ENCODE measurements around the gene DHRS11.

DHRS11 gene

GRCh38 chr17:36617773-36618172, 26.1 kb downstream of the DHRS11 start:
- Mint-ChIP-seq H3K27ac (no peak overlapping the region), H3K4me3 (no peak overlapping the region), H3K27me3 (no peaks in the 10 kb centered on the region), H3K9me3 (no peaks in the 10 kb centered on the region), H3K36me3 (no peaks in the 10 kb centered on the region), H3K4me1 (no peaks in the 10 kb centered on the region)

GRCh38 chr17:36623281-36623680, 31.6 kb downstream of the DHRS11 start:
- Mint-ChIP-seq H3K4me1 (no peaks in the 10 kb centered on the region), H3K36me3 (no peaks in the 10 kb centered on the region), H3K9me3 (no peaks in the 10 kb centered on the region), H3K4me3 (no peak overlapping the region), H3K27ac (no peak overlapping the region), H3K27me3 (no peaks in the 10 kb centered on the region)

DNA sequence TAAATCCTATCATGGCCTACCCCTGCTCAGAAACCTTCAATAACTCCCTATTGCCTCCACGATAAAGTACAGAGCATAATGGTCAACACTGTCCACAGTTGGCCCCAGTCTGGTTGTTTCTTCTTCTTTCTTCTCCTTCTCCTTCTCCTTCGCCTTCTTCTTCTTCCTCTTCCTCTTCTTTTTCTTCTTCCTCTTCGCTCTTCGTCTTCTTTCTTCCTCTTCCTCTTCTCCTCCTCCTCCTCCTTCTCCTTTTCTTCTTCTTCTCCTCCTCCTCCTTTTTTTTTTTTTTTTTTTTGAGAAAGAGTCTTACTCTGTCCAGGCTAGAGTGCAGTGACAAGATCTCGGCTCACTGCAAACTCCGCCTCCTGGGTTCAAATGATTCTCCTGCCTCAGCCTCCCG, 33.5 kb downstream of the DHRS11 start:
- Mint-ChIP-seq H3K36me3 (no peaks in the 10 kb centered on the region), H3K9me3 (no peaks in the 10 kb centered on the region), H3K27me3 (no peaks in the 10 kb centered on the region), H3K4me1 (no peaks in the 10 kb centered on the region), H3K4me3 (no peak overlapping the region), H3K27ac (no peak overlapping the region)

GRCh38 chr17:36627101-36627500, 35.4 kb downstream of the DHRS11 start:
- H3K9me3 Mint-ChIP-seq = no peaks in the 10 kb centered on the region
- no peaks in the 10 kb centered on the region for H3K36me3 Mint-ChIP-seq
- H3K4me1 Mint-ChIP-seq = no peaks in the 10 kb centered on the region
- H3K27me3 Mint-ChIP-seq = no peaks in the 10 kb centered on the region
- H3K4me3 Mint-ChIP-seq = no peak overlapping the region
- no peak overlapping the region for H3K27ac Mint-ChIP-seq

- H3K27ac Mint-ChIP-seq = peak overlapping the region; percentile 31
- H3K4me1 Mint-ChIP-seq = no peaks in the 10 kb centered on the region
- no peaks in the 10 kb centered on the region for H3K36me3 Mint-ChIP-seq
These were observed 36.9 kb downstream of the DHRS11 start for GRCh38 chr17:36628576-36628975.

DNA sequence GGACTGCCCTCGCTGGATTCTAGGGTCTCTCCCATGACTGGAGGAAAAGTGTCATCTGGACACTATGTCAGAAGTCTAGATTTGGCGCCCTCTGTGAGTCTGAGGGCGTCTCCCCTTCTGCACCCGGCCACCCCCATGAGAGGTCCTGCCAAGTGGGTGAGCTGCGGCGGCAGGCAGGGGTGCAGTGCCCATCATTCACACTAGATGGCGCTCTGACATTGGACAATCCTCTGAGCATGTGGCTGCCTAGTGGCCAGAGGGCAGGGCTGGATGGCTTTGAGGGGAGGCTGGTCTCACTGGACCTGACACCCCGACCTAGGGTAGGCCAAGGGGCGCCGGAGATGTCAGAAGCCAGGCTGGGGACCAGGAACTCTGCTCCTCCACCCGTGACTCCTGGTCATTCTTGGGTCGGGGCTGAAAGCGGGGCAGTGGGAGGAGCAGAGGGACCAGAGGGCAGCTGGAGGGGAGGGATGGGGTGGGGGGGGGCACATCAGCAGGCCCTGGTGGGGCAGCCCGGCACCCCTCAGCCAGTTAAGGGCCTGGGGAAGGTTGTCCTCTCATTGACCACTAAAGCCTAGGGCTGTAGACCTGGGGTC, 37.7 kb downstream of the DHRS11 start:
- Mint-ChIP-seq H3K4me3 (no peak overlapping the region), H3K36me3 (no peaks in the 10 kb centered on the region), H3K9me3 (no peaks in the 10 kb centered on the region), H3K27me3 (peaks cover 3% of the 10 kb centered on the region), H3K27ac (no peak overlapping the region), H3K4me1 (no peaks in the 10 kb centered on the region)

More at GRCh38 chr17:36628576-36628975, 36.9 kb downstream of the DHRS11 start:
- no peak overlapping the region for H3K4me3 Mint-ChIP-seq
- no peaks in the 10 kb centered on the region for H3K9me3 Mint-ChIP-seq
- H3K27me3 Mint-ChIP-seq = peaks cover 3% of the 10 kb centered on the region

DNA sequence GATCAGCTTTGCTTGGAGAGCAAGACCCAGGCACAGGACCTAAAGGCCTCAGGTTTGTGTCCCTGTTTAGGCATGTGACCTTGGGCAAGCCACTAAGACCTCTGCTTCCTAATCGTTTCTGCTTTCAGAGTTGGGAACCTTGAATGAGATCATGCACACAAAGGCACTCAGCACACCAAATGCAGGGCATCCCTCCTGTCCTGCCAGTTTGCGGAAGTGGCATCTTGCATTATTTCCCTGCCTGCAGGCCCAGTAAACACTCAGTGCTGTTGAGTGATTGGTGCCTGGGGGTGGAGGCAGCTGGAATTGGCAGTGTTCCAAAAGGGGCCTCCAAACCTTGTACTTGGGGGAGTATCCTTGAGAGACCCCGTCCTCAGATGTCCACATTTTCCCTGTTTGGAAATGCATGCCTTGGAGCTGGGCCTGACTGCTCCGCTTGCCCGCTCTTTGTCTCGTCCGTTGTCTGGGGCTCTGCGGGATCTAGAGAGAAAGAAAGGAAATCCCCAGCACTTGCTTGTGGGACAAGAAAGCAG, 38.4 kb downstream of the DHRS11 start:
- no peak overlapping the region for H3K27ac Mint-ChIP-seq
- H3K36me3 Mint-ChIP-seq = no peaks in the 10 kb centered on the region
- no peak overlapping the region for H3K4me3 Mint-ChIP-seq
- H3K27me3 Mint-ChIP-seq = peaks cover 3% of the 10 kb centered on the region
- H3K9me3 Mint-ChIP-seq = no peaks in the 10 kb centered on the region
- H3K4me1 Mint-ChIP-seq = no peaks in the 10 kb centered on the region

DNA sequence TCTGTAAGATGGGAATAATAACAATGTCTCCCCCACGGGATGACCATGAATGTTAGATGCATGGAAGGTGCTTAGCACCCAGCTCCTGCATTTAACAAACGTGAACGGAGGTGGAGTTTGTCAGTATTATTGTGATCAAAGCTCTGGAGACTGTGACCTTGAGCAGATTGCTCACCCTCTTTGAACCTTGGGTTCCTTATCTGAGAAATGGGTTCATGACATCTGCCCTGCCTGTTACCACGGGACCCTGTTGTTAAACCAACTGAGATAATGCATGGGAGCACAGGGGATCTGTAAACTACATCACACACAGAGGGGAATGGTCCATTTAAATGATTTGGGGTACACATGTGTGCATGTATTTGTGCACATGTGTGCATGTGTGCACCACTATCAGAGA, 39.3 kb downstream of the DHRS11 start:
- Mint-ChIP-seq H3K36me3 (no peaks in the 10 kb centered on the region), H3K27ac (no peak overlapping the region), H3K4me1 (no peaks in the 10 kb centered on the region), H3K9me3 (no peaks in the 10 kb centered on the region), H3K27me3 (peaks cover 3% of the 10 kb centered on the region), H3K4me3 (no peak overlapping the region)

DNA sequence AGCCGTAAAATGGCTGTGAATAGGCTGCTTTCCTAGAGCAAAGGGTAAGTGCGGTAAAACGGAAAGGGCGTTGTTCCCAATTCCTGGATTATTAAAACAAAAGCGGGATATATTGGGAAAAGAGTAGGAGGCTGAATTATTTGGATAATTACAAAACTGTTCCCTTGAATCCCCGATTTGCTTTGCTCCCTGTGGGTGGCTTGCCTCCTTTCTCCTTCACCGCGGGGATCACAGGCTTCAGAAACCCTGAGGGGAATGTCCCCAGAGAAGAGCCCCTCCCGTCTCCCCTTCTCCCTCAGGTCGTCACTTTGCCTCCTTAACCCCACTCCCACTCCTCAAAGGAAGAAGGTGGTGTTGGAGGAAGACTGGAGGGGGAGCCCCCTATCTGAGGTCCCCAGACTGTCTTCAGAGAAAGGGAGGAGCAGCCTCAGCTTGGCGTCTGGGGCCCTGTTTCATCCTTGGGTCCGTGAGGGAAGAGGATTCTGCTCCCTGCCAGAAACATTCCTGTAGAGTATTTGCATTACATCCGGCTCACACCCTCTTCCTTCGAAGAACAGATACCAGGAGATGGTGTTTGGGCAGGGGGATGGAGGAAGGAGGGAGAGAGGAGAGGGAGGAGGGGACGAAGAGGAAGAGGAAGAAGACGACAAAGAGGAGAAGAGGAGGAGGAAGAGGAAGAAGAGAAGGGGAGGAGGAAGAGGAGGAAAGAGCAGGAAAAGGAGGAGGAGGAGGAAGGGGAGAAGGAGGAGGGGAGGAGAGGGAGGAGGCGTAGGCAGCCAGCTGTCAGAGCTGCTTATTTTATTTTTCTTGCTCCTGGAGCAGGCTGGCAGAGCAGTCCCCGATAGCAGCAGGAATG, 41.5 kb downstream of the DHRS11 start:
- H3K4me1 Mint-ChIP-seq = peaks cover 3% of the 10 kb centered on the region
- no peak overlapping the region for H3K4me3 Mint-ChIP-seq
- no peaks in the 10 kb centered on the region for H3K36me3 Mint-ChIP-seq
- peaks cover 3% of the 10 kb centered on the region for H3K27me3 Mint-ChIP-seq
- no peak overlapping the region for H3K27ac Mint-ChIP-seq
- H3K9me3 Mint-ChIP-seq = no peaks in the 10 kb centered on the region

- no peak overlapping the region for H3K4me3 Mint-ChIP-seq
- no peaks in the 10 kb centered on the region for H3K9me3 Mint-ChIP-seq
- no peak overlapping the region for H3K27ac Mint-ChIP-seq
- peaks cover 42% of the 10 kb centered on the region for H3K27me3 Mint-ChIP-seq
- peaks cover 1% of the 10 kb centered on the region for H3K36me3 Mint-ChIP-seq
- peaks cover 19% of the 10 kb centered on the region for H3K4me1 Mint-ChIP-seq
These were observed 48.7 kb downstream of the DHRS11 start for GRCh38 chr17:36640346-36640745.

DNA sequence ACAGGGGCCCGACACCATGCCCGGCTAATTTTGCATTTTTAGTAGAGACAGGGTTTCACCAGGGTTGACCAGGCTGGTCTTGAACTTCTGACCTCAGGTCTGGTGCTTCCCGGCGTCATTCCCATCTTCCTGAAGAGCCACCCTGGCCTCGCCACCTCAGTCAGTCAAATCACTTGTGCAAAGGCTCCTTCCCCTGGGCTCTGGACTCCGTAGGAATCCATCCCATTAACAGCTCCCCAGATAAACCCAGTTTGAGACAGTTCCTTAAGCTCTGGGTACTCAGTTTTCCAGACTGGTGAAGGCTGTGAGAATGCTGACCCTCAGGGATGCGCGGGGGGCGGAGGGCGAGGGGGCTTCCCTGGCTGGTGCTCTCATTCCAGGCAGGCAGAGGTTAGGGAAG, 49.2 kb downstream of the DHRS11 start:
- H3K36me3 Mint-ChIP-seq = peaks cover 1% of the 10 kb centered on the region

DNA sequence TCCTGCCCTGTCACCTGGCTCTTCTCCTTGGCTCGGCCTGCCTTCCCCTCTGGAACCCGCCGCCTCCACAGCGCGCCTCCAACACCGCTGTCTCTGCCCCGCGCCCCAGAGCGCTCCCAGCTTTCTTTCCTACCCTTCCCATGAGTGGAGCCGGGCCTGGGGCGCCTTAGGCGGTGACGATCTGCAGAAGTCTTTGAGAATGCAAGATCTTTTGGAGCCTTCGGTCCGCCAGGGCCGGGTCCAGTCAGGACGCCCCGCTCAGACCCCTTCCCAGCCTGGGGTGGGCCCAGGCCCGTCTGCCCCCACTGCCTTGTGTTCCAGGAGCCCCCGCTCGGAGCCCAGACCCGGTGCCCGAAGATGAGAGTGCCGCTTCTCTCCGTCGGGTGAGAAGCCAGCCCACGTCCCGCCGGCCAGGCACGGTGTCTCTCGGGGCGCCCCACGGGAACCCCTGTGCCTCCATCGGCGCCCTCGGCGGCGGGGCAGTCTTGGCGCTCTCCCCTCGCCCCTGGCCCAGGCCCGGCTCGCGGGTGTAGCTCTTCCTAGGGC, 49.7 kb downstream of the DHRS11 start:
- Mint-ChIP-seq H3K9me3 (no peaks in the 10 kb centered on the region), H3K36me3 (peaks cover 1% of the 10 kb centered on the region), H3K27ac (no peak overlapping the region), H3K27me3 (peaks cover 47% of the 10 kb centered on the region), H3K4me3 (peak overlapping the region; percentile 36), H3K4me1 (peaks cover 18% of the 10 kb centered on the region)

More for the DNA sequence above, 49.2 kb downstream of the DHRS11 start:
- H3K27me3 Mint-ChIP-seq = peaks cover 42% of the 10 kb centered on the region
- H3K4me3 Mint-ChIP-seq = no peak overlapping the region
- H3K9me3 Mint-ChIP-seq = no peaks in the 10 kb centered on the region
- no peak overlapping the region for H3K27ac Mint-ChIP-seq
- H3K4me1 Mint-ChIP-seq = peaks cover 19% of the 10 kb centered on the region

DNA sequence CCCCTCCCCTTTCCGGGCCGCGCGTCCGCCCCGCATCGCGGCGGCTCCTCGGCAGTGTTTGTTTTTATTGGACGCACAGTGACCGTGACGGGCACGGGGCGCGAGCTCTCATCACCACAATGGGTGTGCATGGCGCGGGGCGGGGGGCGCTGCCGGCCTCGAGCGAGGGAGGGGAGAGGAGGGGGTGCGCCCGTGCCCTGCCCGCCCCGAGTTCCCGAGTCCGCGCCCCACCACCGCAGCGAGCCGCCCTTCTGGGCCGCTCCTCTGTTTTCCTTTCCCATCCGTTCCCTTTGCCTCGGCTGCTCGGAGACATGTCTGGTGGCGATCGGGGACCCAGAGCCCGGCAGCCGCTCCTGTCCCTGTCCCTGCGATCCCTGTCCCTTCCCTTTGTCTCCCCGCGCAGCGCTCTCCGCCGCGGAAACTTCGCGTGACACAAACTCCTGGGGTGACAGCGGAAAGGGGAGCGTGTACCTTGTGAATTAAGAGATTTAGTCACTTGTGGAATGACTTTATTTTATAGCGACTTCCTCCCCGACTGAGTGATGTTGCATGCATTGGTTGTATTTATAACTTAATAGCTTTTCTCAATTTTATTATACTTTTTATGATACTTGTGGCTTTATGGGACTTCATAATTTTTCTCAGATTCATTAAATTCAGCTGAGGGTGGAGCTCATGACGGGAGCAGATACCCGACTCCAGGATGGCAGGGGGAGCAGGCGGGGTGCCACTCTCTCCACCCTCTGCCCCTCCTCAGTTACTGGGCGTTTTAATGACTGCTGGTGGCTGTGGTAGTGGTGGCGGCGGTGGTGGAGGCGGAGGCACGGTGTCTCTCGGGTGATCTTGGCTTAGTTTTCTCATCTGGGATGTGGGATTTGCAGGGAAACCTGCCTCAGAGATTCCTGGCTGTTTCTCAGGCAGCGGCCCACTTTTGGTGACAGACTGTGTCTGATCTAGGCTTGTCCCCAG, 50.5 kb downstream of the DHRS11 start:
- peaks cover 16% of the 10 kb centered on the region for H3K4me1 Mint-ChIP-seq

GRCh38 chr17:36643086-36643685, 51.5 kb downstream of the DHRS11 start:
- H3K4me1 Mint-ChIP-seq = peaks cover 16% of the 10 kb centered on the region
- peaks cover 49% of the 10 kb centered on the region for H3K27me3 Mint-ChIP-seq
- peak overlapping the region; percentile 47 for H3K4me3 Mint-ChIP-seq
- H3K27ac Mint-ChIP-seq = no peak overlapping the region
- H3K9me3 Mint-ChIP-seq = no peaks in the 10 kb centered on the region
- peaks cover 1% of the 10 kb centered on the region for H3K36me3 Mint-ChIP-seq

More for the DNA sequence above, 50.5 kb downstream of the DHRS11 start:
- Mint-ChIP-seq H3K27me3 (peaks cover 49% of the 10 kb centered on the region), H3K9me3 (no peaks in the 10 kb centered on the region), H3K4me3 (peak overlapping the region; percentile 88), H3K36me3 (peaks cover 1% of the 10 kb centered on the region), H3K27ac (no peak overlapping the region)

DNA sequence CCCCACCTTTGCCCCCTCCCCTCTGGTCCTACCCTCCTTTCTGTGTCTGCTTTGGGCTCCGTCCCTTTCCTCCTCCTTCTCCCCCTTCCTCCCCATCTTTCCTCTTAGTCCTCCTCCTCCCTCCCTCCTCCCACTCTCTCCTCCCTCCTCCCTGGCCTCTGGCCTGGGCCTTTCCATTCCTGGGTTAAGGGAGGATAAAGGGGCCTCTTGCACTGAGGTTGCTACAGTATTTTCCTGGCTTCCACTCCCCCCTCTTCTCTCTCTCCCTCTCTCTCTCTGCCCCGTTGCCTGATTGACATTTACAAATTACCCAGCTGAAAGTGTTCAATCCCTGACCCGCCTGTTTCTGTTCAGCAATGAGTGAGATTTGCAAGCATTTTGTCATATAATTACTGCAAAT, 53.7 kb downstream of the DHRS11 start:
- Mint-ChIP-seq H3K36me3 (peaks cover 1% of the 10 kb centered on the region), H3K4me1 (peaks cover 16% of the 10 kb centered on the region), H3K27me3 (peaks cover 43% of the 10 kb centered on the region), H3K4me3 (no peak overlapping the region), H3K9me3 (no peaks in the 10 kb centered on the region), H3K27ac (no peak overlapping the region)

Data from activated naive CD4-positive, alpha-beta T cell treated with anti-CD3 and anti-CD28 coated beads, Interleukin-2, amount 50 U/mL, for 24 hours (primary cell).